NT2/D1 (cell line): Measurements from ENCODE around the gene CDC42BPG.
A peak's percentile ranks its signal among the peaks of the same experiment; 100 is the strongest.

Experiments
- DNase-seq: peaks from one replicate; pipeline ENCODE4 v3.0.0-alpha.2; 2011; ENCODE audit warnings: low read depth, low spot score
- H3K27me3 ChIP-seq: 2 replicates; pipeline ENCODE4 v1.6.0; 2011; ENCODE audit warnings: mild to moderate bottlenecking; ENCODE audit not compliant: insufficient read length, insufficient read depth
- H3K36me3 ChIP-seq: 2 replicates; pipeline ENCODE4 v1.6.1; 2011; ENCODE audit warnings: mild to moderate bottlenecking, low read length, mixed read lengths; ENCODE audit not compliant: insufficient read depth, insufficient read length
- H3K4me1 ChIP-seq: 2 replicates; pipeline ENCODE4 v1.5.1; 2011; ENCODE audit not compliant: insufficient read depth, insufficient read length
- H3K4me3 ChIP-seq: 2 replicates; pipeline ENCODE4 v1.5.1; 2011; ENCODE audit warnings: low read depth; ENCODE audit not compliant: insufficient read length
- H3K9ac ChIP-seq: 2 replicates; pipeline ENCODE4 v1.6.0; 2011; ENCODE audit warnings: low read depth; ENCODE audit not compliant: insufficient read length
- H3K9me3 ChIP-seq: 2 replicates; pipeline ENCODE4 v1.5.1; 2011; ENCODE audit warnings: mild to moderate bottlenecking, low read length; ENCODE audit not compliant: insufficient read depth
- SUZ12 ChIP-seq: IDR thresholded peaks from 2 replicates; pipeline ENCODE4 v1.6.1; 2011; ENCODE audit not compliant: insufficient read length, insufficient read depth; ENCODE audit errors: extremely low read depth
- YY1 ChIP-seq: IDR thresholded peaks from 2 replicates; pipeline ENCODE4 v1.6.1; 2011; ENCODE audit not compliant: insufficient read length, insufficient read depth
- ZNF274 ChIP-seq: IDR thresholded peaks from 2 replicates; pipeline ENCODE4 v1.6.1; 2011; ENCODE audit warnings: mild to moderate bottlenecking, low read depth, low read length

CDC42BPG gene

DNA sequence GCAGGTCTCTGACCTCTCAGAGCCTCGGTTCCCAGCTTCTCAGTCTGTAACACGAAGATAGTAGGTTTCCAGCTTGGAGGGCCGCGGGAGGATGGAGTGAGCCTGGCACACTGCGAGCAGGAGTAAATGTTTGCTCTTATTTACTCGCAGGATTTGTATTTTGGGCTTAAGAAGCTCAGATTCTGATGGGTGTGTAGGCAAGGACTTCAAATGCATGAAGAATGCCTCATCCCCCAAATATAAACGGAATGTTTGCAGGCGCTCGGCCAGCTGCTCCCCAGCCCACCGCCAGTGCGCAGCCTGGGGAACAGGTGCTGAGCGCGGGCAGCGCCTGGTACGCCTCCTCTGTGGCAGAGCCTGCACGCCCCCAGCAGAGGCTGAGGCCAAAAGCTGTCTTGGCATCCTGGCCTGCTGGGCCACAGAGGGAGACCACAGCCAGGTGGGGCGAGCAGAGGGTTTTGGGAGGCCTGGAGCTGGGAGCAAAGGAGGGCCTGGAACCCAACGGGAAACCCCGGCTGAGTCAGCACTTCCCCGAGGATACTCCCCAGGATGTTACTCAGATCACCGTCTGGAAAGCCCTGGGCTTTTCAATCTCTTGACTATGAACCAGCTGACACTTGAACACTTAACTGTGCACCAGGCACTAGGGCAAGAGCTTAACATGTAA lies 24.6 kb upstream of the CDC42BPG start:
- Histone ChIP-seq H3K36me3 (peaks cover 62% of the 10 kb centered on the region), H3K4me1 (peaks cover 24% of the 10 kb centered on the region), H3K4me3 (no peak overlapping the region), H3K9ac (no peak overlapping the region), H3K27me3 (no peaks in the 10 kb centered on the region), H3K9me3 (no peaks in the 10 kb centered on the region)
- no peak for DNase-seq
- TF ChIP-seq YY1 (no peak), SUZ12 (no peak), ZNF274 (no peak)

DNA sequence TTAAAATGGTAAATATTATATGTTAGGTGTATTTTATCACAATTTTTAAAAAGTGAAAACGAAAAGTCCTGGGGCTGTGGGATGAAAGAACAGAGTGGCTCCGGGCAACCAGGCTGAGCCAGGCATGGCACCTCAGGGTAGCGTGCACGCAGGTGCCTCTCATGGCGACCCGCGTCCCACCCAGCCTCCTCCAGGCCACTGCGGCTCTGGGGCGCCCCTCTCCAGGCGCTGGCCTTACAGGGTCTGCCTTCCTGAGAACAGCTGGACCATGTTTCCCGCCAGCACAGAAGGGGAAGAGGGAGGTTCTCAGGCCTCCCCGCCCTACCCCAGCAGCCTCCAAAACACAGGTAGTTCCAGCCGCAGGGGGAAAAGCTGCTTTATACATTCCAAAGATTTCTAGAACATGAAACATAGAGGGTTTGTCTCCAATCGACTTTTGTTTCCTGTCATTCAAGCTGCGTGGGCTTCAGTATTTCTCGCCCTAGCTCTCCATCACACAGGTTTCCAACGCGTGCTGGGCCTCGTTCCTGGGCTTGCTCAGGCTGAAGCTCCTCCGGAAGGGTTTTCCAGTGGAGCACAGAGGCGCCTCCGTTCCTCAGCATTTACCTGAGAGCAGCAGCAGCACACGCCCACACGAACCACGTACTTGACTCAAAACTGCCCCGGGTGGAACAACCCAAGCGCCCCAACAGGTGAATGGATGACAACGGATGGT lies 23.5 kb upstream of the CDC42BPG start:
- Histone ChIP-seq H3K4me3 (no peak overlapping the region), H3K4me1 (peaks cover 35% of the 10 kb centered on the region), H3K9ac (no peak overlapping the region)

GRCh38 chr11:64866173-64866491 lies 21.7 kb upstream of the CDC42BPG start:
- TF ChIP-seq YY1, result no peak
- TF ChIP-seq ZNF274, result no peak
- TF ChIP-seq SUZ12, result no peak
- no peak for DNase-seq
- no peaks in the 10 kb centered on the region for H3K9me3 ChIP-seq
- H3K27me3 ChIP-seq, result no peaks in the 10 kb centered on the region
- H3K9ac ChIP-seq, result no peak overlapping the region
- peaks cover 39% of the 10 kb centered on the region for H3K4me1 ChIP-seq
- no peak overlapping the region for H3K4me3 ChIP-seq
- H3K36me3 ChIP-seq, result peaks cover 43% of the 10 kb centered on the region

More for the DNA sequence above, 23.5 kb upstream of the CDC42BPG start:
- no peak for DNase-seq
- peaks cover 59% of the 10 kb centered on the region for H3K36me3 ChIP-seq
- H3K27me3 ChIP-seq, result no peaks in the 10 kb centered on the region
- no peak for TF ChIP-seq YY1
- TF ChIP-seq ZNF274, result no peak
- no peak for TF ChIP-seq SUZ12
- H3K9me3 ChIP-seq, result no peaks in the 10 kb centered on the region

GRCh38 chr11:64865286-64866172 lies 21.1 kb upstream of the CDC42BPG start:
- H3K4me3 ChIP-seq, result no peak overlapping the region
- no peaks in the 10 kb centered on the region for H3K27me3 ChIP-seq
- H3K9me3 ChIP-seq, result no peaks in the 10 kb centered on the region
- no peak for TF ChIP-seq YY1
- TF ChIP-seq ZNF274, result no peak
- TF ChIP-seq SUZ12, result no peak
- peak overlapping the region; percentile 39 for H3K9ac ChIP-seq
- no peak for DNase-seq
- H3K36me3 ChIP-seq, result peaks cover 39% of the 10 kb centered on the region
- peaks cover 36% of the 10 kb centered on the region for H3K4me1 ChIP-seq

DNA sequence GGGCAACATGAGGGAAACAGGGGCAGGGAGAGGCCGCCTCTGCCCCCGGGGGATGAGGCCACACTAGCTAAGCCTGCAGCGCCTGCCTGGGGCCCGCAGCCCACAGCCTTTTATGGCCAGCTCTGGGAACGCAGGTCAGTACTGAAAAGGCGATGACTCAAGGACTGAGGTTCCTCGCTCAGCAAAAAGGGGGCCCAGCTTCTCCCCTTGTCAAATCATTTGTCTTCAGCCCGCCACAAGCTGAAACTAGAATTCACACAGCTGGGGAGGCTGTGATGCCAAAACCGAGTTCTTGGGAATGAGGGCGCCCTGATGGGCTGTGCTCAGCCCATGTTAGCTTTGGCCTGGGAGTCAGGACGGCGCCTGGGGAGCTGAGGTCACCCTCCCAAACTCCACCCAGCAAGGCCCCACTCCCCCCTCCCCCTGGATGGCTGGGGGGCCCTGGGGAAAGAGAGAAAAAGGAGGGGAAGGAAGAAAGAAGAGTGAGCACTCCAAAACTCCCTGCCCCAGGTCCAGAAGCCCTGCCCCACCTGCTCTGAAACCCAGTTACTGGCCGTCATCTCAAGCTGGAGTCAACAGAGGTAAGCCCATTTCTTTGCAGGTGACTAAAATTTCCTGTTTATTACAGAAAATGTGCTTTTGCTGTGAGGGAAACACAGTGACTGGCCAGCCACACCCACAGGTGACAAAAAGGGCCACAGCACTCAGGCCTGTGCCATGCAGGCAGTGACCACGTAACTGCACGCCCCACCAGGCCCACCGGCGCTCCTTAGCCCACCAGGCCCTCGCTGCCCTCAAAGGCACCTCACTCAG lies 20.2 kb upstream of the CDC42BPG start:
- Histone ChIP-seq H3K27me3 (no peaks in the 10 kb centered on the region), H3K9ac (peak overlapping the region; percentile 62), H3K4me3 (no peak overlapping the region), H3K9me3 (no peaks in the 10 kb centered on the region), H3K4me1 (peaks cover 28% of the 10 kb centered on the region), H3K36me3 (peaks cover 37% of the 10 kb centered on the region)
- no peak for DNase-seq
- TF ChIP-seq SUZ12, result no peak
- no peak for TF ChIP-seq ZNF274
- TF ChIP-seq YY1, result no peak

GRCh38 chr11:64864135-64864472 lies 19.7 kb upstream of the CDC42BPG start:
- Histone ChIP-seq H3K9ac (peak overlapping the region; percentile 62), H3K4me3 (no peak overlapping the region), H3K36me3 (peaks cover 38% of the 10 kb centered on the region), H3K27me3 (no peaks in the 10 kb centered on the region), H3K9me3 (no peaks in the 10 kb centered on the region), H3K4me1 (peaks cover 25% of the 10 kb centered on the region)
- TF ChIP-seq SUZ12, result no peak
- no peak for TF ChIP-seq ZNF274
- TF ChIP-seq YY1, result no peak
- DNase-seq, result no peak
